NOMO-1 (cell line): ENCODE data around the gene BPIFB2.

Experiments
- DNase-seq, 2 experiments: peaks; one replicate each; lab custom pipeline; 2025; ENCODE audit not compliant: unreplicated experiment in 2 of 2; lab: John Stamatoyannopoulos, UW

The BPIFB2 gene

GRCh38 chr20:33065785-33066184, 58.3 kb downstream of the BPIFB2 start:
- DNase-seq = no peak

GRCh38 chr20:33067806-33068205, 60.3 kb downstream of the BPIFB2 start:
- DNase-seq = no peak

- no peak for DNase-seq
These were observed 60.9 kb downstream of the BPIFB2 start for GRCh38 chr20:33068251-33068939.

- DNase-seq = no peak
These were observed 62.2 kb downstream of the BPIFB2 start for GRCh38 chr20:33069673-33070072.

GRCh38 chr20:33070111-33071053, 62.9 kb downstream of the BPIFB2 start:
- no peak for DNase-seq

GRCh38 chr20:33071198-33071597, 63.7 kb downstream of the BPIFB2 start:
- no peak for DNase-seq

- DNase-seq = no peak
These were observed 64.9 kb downstream of the BPIFB2 start for GRCh38 chr20:33072362-33072761.

- no peak for DNase-seq
These were observed 65.3 kb downstream of the BPIFB2 start for GRCh38 chr20:33072813-33073212.
